ENCODE measurements around the gene KATNB1.

The KATNB1 gene

DNA sequence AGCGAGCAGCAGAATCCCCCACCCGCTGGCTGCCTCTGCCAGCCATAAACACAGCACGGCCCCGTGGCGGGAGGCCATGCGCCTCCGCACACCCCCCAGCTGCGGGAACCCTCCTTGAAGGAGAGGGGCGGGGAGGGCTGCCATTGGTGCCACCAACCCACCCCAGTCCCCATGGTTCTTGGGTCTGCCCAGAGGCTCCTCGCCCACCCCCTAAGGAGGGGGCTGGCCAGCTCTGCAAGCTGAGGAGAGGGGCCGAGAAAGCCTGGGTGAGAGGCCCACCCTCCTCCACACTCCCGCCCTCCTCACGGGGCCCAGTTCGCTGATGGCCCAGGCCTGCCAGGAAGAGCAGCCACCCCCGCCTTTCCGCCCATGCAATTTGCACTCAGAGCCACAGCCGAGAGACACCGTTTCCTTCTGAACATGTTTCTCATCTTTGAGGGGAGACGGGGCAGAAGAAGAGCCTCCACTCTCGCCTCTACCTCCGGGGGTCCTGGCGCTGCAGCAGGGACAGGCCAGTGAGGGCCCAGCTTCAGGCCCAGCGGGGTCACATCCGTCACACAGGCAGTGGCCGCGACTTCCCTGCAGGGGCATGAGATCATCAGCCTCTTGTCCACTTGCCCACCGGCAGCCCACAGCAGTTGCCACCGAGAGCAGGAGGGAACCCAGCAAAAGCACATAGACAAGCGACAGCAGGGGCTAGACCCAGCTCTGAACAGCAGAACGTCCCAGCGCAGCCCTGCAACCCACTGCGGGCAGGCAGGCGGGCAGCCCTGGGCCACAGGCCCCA lies 23.0 kb downstream of the KATNB1 start:
- DNase-seq: no peak

GRCh38 chr16:57759131-57759530 lies 23.6 kb downstream of the KATNB1 start:
- no peak for DNase-seq

DNA sequence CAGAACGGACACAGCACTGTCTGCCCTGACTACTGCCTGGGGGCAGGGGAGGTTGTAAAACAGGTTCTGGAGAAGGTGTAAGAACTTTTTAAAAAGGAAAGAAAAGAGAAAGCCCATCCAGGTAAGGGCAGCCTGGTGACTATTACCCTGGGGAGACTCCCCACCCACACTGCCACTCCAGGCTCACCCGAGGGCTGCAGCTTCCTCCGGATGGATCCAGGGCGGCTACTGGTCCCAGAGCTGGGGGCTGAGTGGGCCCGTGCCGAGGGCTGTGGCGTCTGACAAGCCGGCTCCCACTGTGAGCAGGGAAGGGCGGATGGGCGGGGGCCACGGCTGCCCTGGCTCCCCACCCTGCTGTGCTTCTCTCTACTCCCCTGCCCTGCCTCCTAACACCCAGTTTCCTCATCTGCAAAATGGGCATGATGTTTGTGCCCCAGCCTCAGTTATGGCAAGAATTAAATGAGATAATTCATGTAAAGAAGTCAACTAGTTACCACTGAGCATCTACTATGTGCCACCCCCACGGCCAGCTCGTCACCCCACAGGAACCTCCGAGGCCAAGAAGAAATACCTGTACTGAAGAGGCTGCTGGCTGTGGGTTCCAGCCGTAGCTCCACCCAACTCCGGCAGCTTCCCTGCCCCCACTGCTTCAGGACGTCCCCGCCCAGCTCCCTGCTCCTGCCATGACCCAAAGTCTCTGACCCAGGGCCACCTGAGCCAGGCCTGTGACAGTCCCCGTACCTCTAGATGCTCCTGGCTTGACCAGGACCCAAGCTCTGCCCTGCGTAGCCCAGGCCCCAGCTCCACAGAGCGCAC lies 24.2 kb downstream of the KATNB1 start:
- no peak for DNase-seq

DNA sequence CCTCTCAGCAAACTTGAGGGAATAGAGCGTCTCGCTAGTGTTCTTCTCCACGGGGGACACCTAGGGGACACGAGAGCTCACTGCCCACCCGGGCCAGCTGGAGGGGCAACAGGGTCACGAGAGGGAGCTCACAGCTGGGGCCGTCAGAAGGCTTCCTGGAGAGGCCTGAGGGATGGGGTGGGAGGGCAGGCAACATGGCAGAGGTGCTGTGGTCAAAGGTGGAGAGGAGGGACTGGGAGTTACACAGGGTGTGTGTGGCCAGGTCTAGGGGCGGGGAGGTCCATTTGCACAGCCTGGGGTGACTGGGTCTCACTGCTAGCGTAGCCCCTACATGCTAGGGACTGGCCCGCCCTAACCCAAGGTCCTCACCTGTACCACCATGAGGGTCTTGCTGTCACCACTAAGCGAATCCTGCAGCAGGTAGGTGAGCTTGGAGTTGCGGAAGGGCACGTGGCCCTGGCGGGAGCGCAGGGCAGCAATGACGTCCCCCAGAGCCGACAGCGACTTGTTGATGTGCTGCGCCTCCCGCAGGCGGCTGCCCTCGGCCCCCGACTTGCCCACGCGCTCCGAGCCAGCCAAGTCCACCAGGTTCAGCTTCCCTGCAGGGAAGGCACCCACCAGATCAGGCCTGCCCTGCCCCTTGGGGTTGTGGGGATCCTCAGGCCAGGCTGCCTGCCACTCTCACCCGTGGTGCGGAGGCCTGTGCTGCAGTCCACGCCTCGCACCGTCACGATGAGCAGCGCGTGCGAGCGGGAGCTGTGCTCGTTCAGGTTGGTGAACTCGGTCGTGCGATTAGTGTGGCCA lies 25.0 kb downstream of the KATNB1 start:
- DNase-seq: no peak

DNA sequence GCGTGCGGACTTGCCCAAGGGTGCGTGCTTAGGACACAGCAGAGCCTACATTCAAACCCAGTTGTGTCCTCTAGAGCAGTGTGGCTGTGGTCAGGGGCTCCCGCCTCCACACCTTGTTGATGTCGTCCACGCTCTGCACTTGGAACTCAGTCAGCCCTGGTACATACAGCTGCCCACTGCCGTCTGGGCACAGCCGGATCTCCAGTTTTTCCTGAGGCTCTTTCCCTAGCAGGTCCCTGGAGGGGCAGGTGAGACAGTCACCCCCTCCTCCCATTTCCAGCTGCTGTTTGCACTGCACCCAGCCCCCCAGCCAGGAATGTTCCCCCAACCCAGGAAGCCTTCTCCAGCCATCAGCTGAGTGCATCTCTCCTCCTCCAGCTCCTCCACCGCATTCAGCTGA lies 25.7 kb downstream of the KATNB1 start:
- no peak for DNase-seq

GRCh38 chr16:57761957-57762356 lies 26.4 kb downstream of the KATNB1 start:
- no peak for DNase-seq

DNA sequence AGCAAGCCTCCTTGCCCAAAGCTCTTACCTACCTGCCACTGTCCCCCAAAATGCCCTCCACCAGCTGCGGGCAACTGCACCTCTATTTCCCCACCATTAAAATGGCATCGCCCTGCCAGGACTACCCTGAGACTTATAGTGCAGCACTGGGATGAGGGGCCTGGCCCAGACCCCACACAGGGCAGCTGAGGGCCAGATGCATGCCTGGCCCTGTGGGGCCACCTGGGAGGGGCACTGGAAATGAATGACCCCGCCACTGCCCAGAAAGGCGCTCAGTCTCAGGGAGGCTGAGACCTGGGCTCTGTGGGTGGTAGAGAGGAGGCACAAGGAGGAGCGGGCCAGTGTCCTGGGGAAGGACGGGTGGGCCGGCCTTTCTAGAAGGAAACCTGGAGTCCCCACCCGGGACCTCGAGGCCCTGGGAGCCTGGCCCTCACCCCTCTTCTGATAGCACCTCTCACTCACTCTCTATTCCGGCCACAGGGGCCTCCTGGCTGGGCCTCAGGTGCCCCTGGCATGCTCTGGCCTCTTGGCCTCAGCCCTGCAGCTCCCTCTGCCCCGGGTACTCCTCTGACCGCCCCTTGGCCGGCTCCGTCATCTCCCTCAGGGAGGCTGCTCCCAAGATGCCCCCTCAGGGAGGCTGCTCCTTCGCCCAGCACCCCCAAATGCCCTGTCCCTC lies 26.9 kb downstream of the KATNB1 start:
- DNase-seq: no peak

DNA sequence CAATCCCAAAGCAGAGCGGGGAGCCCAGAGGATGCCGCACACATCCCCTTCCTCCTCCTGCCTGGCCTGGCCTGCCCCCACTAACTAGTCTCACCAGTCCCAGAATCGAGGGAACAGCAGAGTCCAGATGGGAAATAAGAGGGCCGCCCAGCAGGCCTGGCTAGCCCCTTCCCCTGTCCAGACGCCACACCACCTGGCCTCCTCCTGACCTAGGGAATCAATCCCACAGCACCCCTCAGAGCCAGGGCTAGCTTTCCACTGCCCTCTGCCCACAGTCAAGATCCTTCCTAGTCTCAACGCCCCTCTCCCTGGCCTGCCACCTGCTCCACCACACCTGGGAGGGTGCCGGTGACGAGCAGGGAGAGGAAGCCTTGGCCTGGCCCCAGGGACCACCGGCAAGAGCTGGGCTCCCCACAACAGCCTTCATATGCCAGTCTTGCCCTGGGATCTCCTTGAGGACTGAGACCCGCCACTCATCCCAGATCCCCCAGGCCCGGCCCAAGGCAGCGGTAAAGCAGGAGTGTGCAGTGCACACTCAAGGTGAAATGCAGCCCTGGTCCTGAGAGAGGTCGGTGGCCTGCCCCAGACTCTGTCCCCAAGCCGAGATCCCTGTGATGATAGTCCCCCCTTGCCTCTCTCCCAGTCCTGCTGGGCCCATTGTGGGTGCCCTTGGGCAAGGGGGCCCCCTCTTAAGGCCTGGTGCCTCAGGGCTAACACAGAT lies 27.9 kb downstream of the KATNB1 start:
- no peak for DNase-seq

GRCh38 chr16:57764006-57764340 lies 28.4 kb downstream of the KATNB1 start:
- DNase-seq: no peak

GRCh38 chr16:57764341-57765159 lies 29.0 kb downstream of the KATNB1 start:
- DNase-seq: peak; percentile 45

- no peak for DNase-seq
Measured at GRCh38 chr16:57765160-57765728, 29.7 kb downstream of the KATNB1 start.

- DNase-seq: no peak
Measured at GRCh38 chr16:57766714-57767348, 31.3 kb downstream of the KATNB1 start.

- no peak for DNase-seq
Measured at GRCh38 chr16:57769541-57770145, 34.1 kb downstream of the KATNB1 start.

GRCh38 chr16:57770361-57770760 lies 34.8 kb downstream of the KATNB1 start:
- DNase-seq: no peak

DNA sequence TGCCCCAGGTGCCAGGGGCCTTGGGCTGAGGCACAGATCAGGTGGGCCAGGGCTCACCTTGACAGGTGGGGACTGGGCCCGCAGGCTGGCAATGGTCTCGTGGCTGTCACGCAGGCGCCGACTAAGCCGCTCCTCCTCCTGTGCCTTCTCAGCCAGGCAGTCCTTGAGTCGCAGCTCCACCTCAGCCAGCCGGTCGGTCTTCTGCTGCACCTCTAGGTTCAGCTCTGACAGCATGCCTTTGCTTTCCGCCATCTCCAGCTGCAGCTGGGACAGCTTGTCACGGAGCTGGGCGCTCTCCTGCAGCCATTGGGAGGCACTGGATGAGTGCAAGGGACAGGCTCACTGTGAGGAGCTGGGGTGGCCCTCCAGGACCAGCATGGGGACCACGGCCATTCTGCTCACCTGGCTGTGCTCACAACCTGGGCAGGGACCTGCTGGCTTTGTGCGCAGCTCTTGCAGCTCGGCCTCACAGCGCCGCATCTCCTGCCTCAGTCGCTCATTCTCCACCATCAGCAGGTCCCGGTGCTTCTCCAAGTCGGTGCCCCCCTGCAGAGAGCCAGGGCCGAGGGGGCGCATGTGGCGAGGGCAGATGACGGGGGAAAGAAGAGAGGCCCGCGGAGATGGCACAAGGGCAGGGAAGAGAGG lies 35.7 kb downstream of the KATNB1 start:
- no peak for DNase-seq

DNA sequence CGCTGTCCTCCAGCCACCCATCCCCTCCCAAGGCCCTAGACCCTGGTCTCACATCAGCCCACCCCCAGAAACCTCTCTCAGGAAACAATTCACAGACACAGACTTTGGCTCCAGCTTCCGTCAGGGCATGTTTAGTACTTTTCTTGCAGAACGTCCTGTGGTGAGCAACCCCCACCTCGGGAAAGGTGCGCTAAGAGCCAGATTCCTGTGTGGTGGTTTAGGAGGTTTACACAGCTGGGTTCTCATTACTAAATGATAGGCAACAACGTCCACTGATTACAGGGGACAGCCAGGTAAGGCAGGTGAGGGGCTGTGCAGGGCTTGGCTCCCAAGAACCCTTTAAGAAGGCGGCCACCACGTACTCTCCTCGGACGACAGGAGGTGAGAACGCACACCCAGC lies 37.4 kb downstream of the KATNB1 start:
- no peak for DNase-seq

GRCh38 chr16:57773655-57774295 lies 38.2 kb downstream of the KATNB1 start:
- no peak for DNase-seq

DNA sequence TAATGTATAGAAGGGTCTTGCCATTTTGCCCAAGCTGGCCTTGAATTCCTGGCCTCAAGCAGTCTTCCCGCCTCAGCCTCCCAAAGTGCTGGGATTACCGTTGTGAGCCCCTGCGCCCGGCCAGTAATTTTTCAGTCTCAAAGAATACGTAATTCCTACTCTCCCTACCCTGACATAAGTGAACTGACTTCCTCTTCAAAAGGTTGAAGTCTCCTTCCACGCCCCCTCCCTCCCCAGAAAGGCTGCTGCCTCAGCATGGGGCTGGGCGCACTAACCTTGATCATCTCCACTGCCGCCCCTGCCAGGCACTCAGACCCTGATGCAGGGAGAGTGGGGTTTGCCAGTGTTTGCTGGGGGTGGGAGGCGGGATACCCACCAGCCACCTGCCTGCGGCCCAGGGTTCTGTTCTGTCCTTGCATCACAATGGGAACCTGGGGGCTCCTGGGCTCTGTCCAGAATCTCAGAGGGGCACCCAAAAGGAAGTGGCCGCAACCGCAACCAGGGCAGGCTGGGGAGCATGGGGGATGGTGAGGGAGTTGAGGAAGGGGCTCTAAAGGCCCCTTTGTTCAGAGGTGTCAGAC lies 39.2 kb downstream of the KATNB1 start:
- DNase-seq: no peak
